NOMO-1 treated with DMSO at 0.1 percent for 48 hours (cell line): ENCODE results near the gene KANSL2.
A peak's percentile ranks its signal among the peaks of the same experiment; 100 is the strongest.
"Not testable (repeated sequence)": the region's sequence is repeated elsewhere in the genome, so short reads cannot be mapped to it uniquely, and the experiment has no call there.

Source experiments
- DNase-seq: peaks from one replicate; lab custom pipeline; 2025; ENCODE audit not compliant: unreplicated experiment; lab: John Stamatoyannopoulos, UW

KANSL2 gene

DNA sequence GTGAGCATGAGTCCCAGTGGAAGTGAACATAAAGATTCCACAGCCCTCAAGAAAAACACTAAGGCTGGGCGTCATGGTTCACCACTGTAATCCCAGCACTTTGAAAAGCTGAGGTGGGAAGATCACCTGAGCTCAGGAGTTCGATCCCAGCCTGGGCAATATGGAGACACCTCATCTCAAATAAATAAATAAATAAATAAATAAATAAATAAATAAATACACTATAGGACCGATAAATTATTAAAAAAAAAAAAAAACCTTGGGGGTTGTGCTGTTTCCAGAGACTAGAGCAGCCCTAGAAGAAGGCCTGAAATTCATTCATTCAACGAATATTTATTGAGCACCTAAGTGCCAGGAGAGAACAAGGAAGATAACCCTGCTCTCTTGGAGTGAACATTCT is 1.5 kb upstream of the KANSL2 start:
- no peak for DNase-seq

DNA sequence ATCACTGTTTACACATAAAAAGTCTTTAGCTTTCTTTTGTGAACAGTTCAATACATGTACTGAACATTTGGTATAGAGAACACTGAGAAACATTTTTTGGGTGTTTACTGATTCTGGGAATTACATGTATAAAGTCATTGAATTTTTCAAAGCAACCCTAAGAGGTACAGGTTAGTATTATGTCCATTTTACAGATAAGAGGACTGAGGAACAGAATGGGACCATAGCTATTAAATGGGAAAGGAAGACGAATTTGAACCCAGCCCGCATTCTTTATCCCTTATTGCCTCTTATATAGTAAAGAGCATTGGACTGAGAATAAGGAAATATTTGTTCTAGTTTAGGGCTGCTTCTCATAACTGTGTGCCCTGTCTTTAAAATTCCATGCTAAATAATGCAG is 889 bp upstream of the KANSL2 start:
- no peak for DNase-seq

GRCh38 chr12:48682533-48682905 is 481 bp upstream of the KANSL2 start:
- DNase-seq, result not testable (repeated sequence)

- peak; percentile 32 for DNase-seq
Observed at GRCh38 chr12:48681399-48681709, 684 bp downstream of the KANSL2 start.

DNA sequence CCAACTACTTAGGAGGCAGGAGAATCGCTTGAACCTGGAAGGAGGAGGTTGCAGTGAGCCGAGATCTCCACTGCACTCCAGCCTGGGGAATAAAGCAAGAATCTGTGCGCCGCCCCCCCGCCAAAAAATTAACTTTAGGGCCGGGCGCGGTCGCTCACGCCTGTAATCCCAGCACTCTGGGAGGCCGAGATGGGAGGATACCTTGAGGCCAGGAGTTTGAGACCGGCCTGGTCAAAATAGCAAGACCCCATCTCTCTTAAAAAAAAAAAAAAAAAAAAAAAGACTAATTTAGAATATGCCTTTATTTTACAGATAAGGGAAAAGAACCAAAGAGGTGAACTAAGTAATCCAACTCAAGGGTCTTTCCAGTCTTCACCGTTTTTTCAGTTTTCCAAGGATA is 1.2 kb downstream of the KANSL2 start:
- no peak for DNase-seq

DNA sequence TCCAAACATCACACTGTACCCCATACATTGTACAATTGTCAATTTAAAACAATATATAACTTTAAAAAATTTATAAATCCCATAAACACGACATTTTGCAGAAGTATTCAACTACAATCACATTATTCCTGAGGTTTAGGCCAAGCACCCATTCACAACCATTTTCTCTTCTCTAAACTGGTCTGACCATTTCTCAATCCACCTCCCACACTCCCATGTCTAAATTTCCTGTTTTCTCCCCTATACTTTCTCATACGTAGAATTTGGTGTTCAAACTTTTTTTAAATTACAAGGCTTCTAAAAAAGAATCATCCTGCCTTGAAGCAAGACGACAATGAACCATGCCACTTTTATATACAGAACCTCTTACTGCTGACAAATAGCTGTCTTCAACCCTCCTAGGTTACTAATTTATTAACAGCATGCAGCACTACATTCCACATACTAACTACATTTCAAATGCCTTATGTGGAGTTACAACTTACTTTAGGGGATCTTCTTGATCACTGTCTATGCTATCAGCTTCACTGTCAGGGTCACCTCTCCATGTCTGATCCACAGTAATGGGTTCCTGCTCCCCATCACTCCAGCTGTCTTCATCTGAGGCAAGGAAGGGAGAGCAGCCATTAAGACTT is 3.4 kb downstream of the KANSL2 start:
- no peak for DNase-seq

DNA sequence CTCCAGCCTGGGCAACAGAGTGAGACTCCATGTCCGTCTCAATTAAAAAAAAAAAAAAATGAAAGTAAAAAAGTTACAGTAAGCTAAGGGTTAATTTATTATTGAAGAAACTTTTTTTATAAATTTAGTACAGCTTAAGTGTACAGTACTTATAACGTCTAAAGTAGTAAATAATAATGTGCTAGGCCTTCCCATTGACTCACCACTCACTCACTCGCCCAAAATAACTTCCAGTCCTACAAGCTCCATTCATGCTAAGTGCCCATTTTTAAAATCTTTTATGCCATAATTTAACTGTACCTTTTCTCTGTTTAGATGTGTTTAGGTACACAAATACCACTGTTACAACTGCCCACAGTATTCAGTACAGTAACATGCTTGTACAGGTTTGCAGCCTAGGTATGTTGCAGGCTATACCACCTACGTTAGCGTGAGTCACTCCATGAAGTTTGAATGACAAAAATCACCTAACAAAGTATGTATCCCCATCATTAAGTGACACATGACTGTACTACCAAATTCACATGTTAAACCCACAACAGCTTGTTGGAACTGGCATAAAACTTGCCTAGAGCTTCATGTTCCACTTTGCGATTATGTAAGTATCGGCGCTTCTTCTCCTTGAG is 10.7 kb downstream of the KANSL2 start:
- no peak for DNase-seq

DNA sequence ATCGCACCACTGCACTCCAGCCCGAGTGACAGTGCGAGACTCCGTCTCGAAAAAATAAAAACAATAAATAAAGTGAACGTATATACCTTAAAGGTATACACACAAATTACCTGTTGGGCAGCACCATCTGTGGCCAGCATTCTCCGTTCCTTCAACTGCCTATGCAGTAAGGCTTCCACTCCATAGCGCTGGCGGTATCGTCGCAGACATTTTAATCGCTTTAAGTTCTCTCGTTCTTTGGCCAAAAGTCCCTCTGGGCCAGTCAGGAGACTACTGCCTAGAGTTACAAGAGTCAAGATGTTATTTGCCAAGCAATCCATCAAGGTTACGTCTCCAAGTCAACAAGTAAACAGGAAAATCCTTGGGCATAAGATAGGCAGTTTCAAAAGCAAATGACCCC is 13.0 kb downstream of the KANSL2 start:
- no peak for DNase-seq

DNA sequence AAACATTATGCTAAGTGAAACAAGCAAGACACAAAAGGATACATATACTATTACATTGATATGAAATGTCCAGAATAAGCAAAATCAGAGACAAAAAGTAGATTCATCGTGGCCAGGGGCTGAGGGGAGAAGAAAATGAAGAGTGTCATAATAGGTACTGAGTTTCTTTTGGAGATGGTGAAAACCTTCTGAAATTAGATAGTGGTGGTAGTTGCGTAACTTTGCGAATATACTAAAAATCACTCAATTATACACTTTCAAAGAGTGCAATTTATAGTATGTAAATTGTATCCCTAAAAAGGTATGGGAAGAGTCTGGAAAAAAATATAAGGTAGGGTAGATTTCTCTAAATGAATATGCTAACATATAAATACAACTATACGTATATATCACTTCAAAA is 22.2 kb downstream of the KANSL2 start:
- DNase-seq, result no peak

GRCh38 chr12:48651681-48652080 is 30.4 kb downstream of the KANSL2 start:
- DNase-seq, result no peak

DNA sequence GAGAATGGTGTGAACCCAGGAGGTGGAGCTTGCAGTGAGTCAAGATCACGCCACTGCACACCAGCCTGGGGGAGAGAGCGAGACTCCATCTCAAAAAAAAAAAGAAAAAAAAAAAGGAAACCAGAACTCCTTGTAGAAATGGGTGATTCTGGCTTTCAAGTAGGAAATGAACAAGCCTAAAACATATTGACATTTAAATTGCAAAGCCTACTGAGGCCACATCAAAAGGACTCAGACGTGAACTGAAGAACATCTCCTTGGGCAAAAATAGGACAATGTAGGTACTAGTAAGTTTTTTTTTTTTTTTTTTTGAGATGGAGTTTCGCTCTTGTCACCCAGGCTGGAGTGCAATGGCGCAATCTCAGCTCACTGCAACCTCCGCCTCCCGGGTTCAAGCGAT is 36.7 kb downstream of the KANSL2 start:
- DNase-seq, result not testable (repeated sequence)

DNA sequence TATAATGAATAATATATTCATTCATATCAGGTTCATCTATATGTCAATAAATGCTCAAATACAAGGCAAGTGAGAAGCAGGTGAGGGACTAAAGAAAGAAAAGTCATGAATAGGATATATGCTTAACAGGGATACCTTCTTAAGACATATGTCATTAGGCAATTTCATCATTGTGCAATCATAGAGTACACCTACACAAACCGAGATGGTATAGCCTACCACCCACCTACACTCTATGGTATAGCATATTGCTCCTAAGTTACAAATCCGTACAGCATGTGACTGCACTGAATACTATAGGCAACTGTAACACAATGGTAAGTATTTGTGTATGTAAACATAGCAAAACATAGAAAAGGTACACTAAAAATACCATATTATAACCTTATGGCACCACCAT is 39.0 kb downstream of the KANSL2 start:
- no peak for DNase-seq

DNA sequence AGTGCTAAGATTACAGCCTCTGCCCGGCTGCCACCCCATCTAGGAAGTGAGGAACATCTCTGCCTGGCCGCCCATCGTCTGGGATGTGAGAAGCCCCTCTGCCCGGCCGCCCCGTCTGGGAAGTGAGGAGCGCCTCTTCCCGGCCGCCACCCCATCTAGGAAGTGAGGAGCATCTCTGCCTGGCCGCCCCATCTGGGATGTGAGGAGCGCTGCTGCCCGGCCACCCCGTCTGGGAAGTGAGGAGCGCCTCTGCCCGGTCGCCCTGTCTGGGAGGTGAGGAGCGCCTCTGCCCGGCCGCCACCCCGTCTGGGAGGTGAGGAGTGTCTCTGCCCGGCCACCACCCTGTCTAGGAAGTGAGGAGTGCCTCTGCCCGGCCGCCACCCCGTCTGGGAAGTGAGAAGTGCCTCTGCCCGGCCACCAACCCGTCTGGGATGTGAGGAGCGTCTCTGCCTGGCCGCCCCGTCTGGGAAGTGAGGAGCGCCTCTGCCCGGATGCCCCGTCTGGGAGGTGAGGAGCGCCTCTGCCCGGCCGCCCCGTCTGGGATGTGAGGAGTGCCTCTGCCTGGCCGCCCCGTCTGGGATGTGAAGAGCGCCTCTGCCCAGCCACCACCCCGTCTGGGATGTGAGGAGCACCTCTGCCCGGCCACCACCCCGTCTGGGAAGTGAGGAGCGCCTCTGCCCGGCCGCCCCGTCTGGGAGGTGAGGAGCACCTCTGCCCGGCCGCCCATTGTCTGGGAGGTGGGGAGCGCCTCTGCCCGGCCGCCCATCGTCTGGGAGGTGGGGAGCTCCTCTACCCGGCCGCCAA is 40.1 kb downstream of the KANSL2 start:
- not testable (repeated sequence) for DNase-seq

DNA sequence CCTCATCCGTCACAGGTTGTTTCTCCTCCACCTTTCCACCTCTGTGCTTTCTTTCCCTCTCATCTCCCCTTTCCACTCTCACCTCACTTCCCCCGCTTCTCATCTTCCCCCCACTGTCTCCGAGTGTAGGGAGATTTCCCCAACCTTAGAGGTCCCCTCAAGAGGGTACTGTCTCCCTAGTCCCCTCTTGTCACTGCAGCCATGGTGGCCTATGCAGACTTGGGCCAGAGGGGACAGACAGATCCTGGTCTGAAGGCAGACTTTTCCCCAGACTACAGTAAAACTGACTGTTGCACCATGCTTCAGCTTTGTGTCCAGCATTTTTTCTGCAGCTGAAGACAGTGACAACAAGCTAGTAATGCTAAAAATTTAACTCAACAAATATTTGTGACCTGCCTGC is 41.2 kb downstream of the KANSL2 start:
- DNase-seq, result no peak

DNA sequence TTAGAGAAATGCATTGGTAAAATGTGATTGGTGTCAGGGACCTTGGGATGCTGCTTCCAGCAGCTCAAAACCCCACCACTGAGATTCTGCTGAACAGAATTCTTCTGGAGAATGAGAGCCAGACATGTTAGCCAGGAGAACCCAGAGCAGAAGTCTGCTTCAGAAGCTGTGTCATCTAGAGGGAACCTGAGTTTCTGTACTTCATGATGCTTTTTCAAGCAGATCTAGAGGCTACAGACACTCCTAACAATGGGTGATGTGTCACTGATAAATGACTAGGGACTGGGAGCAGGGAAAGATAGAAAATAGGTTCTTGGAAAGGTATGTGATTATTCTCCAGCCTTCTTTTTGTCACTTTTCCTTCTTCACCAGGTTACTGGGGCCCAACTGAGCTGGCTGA is 41.6 kb downstream of the KANSL2 start:
- no peak for DNase-seq

DNA sequence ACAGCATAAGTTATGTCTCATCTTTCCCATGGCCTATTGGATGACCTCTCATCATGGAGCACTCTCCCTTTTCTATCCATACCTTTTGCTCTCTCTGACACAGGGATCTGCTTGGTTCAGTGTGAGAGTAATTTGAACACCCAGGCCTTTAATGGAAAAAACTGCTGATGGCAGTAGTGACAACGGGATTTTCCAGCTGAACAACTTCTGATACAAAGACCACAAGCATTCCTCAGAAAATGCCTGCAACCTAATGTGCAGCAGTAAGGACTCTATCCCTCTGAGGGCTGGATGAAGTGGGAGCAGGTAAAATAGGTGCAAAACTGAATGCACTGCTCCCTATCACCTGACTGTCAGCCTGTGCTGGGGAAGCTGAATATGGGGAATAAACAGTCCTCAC is 51.0 kb downstream of the KANSL2 start:
- DNase-seq, result no peak

DNA sequence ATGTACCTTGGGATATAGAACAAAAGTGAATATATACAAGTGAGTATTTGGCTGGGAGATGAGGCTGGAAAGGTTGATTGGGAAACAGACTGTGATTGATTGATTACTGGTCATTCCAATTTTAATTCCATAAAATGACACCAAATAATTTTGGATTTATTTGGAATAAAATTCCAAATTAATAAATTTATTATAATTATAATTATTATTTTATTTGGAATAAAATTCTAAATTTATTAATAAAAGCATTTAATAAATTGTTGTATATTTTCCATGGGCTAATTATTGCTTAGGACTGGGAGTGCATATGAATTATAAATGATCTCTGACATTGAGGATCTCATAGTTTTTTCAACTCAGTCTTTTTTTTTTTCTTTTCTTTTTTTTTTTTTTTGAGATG is 51.7 kb downstream of the KANSL2 start:
- no peak for DNase-seq

GRCh38 chr12:48629541-48629940 is 52.5 kb downstream of the KANSL2 start:
- DNase-seq, result no peak

DNA sequence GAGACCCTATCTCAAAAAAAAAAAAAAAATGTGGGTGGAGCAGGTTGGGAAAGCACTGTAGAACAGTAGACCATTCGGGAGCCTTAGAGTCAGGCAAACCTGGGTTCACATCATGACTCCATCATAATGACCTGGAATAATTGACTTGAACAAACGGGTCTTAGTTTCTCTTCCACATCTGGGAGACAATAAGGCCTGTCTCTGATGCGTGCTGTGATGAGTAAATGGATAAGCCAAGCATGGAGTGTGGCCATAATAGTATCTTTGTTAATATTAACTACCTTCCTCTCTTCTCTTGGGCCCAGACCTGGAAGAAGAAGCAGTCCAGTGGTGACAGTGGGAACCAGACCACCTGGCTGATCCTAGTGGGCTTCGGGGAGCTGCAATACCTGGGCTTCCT is 54.5 kb downstream of the KANSL2 start:
- DNase-seq, result no peak

DNA sequence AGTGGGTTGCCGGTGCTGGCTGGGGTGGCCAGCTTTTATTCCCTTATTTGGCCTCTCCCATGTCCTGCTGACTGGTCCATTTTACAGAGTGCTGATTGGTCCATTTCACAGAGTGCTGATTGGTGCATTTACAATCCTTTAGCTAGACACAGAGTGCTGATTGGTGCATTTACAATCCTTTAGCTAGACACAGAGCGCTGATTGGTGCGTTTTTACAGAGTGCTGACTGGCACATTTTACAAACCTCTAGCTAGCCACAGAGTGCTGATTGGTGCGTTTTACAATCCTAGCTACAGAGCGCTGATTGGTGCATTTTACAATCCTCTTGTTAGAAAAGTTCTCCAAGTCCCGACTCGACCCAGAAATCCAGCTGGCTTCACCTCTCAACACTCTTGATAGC is 59.0 kb downstream of the KANSL2 start:
- not testable (repeated sequence) for DNase-seq

DNA sequence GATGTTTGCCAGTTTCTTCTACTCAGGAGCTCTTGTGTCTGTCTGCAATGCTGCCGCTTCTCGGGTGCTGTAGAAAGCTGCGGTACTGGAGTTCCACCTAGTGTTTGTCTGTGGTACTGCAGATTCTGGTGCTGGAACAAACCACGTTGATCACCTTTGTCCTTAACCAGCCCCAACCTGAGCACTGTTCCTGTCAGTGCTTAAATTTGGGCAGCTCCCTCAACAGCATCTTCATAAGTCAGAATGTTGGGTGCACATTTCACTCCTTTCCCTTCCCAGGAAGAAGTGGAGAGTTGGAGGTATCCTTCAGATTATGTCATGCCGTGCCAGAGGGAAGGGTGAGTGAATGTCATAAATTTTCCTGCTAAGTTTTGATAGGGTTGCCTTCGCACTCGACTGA is 63.5 kb downstream of the KANSL2 start:
- peak; percentile 73 for DNase-seq

- DNase-seq, result no peak
Observed at GRCh38 chr12:48615681-48616080, 66.4 kb downstream of the KANSL2 start.

- no peak for DNase-seq
Observed at GRCh38 chr12:48613321-48613720, 68.7 kb downstream of the KANSL2 start.
